SW480 (cell line): Measurements from ENCODE around the gene TMEM170B.

Experiments used
- DNase-seq: peaks from one replicate; pipeline ENCODE4 v3.0.0-alpha.2; 2016; ENCODE audit warnings: low spot score

Gene TMEM170B

GRCh38 chr6:11616200-11616611, 78.7 kb downstream of the TMEM170B start:
- DNase-seq = no peak

DNA sequence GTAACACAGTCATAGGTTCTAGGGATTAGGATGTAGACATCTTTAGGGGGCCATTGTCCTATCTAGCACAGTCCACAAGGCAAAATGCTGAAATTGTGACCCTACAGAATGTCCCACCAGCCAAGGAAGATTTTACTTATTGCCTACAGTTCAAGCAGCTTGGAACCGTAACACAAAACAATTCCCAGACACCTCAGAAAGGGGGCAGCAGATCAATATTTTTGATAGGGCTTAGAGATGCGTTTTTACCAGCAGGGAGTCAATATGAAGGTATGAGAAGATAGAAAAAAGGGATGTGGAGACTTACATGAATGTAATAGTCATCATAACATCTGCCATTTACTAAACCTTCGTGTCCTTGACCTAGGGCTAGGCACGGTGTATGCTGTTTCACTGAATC, 81.0 kb downstream of the TMEM170B start:
- DNase-seq = peak; percentile 6

DNA sequence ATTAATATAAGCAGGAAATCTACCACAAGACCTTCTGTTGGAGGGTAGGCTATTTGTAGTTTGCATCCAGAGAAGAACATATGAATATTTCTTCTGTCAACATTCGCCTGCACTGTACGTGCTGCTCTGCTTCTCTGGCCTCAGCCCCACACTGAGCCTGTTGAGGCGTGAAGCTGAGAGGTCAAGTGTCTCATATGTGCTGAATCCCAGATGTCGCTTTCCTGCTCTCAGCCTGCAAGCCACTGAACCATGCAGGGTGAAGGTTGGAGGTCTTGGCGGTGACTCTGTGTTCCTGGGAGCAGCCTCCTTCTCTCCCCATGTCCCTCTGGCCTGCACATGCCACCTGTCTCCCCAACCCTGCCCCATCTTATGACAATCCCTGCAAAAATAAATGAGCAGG, 83.6 kb downstream of the TMEM170B start:
- no peak for DNase-seq

DNA sequence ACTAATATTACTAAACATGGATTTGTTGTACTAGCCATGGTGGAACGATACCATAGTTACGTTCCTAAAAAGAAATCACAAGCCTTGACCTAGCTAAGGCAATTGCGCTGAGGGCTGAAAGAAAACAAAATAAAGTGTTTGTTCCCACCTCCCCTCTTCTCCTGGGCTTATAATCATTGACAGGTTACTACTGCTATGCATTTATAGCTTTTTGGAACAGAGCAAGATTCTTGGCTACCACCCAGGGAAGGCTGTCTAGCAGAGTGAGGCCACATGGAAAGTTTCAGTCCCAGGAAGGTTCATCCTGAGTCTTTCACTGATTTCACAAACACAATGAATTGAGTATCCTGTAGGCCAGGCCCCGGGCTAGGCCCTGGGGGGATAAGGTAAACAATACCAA, 84.6 kb downstream of the TMEM170B start:
- no peak for DNase-seq

GRCh38 chr6:11623272-11623671, 85.7 kb downstream of the TMEM170B start:
- no peak for DNase-seq

GRCh38 chr6:11625302-11625701, 87.8 kb downstream of the TMEM170B start:
- no peak for DNase-seq

DNA sequence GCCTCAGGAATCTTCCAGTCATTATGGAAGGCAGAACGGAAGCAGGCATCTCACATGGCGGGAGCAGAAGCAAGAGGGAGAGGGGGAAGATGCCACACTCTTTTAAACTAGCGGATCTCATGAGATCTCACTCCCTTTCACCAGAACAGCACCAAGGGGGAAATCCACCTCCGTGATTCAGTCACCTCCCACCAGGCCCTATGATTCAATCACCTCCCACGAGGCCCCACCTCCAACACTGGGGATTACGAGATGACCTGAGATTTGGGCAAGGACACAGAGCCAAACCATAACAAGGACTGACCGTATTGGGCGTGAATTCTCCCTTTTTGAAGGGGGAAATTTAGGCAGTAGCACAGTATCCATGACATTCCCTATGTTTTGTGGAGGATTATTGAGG, 88.8 kb downstream of the TMEM170B start:
- no peak for DNase-seq

DNA sequence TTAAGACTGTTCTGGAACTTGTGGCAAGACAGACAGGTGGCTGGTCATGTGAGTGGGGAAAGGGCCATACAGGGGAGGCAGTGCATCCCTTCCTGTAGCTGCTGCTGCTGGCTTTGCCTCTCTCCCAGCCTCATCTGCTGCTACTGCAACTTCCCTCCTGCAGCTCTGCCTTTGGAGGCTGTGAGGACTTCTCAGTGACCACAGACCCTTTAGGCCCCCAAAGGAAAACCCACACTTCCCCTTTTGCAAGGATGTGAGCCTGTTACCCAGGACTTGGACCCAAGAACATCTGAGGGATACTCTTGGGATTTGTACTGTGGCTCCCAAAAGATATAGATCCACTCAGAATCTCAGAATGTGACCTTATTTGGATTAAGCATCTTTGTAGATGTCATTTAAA, 91.0 kb downstream of the TMEM170B start:
- no peak for DNase-seq

DNA sequence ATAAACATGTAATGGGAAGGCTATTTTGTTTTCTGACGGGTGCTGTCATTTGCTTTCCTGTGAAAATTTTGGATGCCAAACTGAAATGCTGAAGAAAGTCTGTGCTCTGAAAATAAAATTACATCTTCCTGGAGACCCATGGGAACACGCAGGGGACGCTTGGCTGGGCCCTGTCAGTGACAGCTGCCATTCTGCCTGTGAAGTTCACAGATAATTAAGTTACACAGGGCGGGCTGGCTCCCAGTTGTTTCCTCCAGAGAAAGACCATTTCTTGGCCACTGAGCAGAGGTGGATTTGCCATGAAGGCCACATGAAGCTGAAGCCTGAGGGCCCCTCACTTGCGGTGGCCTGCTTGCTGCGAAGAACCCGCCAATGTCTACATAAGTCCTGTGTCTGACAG, 93.5 kb downstream of the TMEM170B start:
- DNase-seq = no peak

DNA sequence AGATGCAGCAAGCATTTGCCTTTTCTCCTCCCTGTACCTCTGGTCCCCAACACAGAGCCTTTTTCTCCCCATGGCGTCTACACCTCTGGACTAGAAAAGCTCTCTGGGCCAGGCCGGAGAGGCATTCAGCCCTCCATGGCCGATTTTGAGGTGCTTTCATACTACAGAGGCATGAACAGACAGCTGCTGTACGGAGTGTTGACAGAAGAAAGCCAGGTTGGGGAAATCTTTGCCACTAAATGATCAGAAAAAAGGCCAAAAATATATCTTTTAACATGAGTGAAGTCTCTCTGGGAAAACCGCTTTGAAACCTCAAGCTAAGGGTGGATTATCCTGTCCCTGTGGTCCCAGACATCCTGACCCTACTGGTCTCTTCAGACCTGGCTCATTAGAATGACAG, 94.0 kb downstream of the TMEM170B start:
- no peak for DNase-seq

DNA sequence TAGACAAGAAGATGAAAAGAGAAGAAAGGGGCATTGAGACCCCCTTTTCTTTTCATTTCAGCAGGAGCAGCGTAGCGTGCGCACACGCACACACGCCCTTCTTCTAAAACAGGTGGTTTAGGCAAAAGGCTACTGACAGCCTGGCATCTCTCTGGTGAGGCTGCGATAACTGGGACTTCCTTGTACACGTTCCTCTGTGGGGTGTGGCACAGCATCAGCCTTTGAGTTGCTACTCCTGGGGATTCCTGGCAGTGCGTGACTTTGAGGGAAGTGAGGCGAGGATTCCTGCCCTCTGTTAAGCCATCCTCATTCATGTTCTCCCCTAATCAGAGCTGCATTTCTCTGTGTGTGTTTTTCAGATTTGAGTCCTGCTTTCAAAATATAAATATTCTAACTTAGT, 94.7 kb downstream of the TMEM170B start:
- peak; percentile 62 for DNase-seq

DNA sequence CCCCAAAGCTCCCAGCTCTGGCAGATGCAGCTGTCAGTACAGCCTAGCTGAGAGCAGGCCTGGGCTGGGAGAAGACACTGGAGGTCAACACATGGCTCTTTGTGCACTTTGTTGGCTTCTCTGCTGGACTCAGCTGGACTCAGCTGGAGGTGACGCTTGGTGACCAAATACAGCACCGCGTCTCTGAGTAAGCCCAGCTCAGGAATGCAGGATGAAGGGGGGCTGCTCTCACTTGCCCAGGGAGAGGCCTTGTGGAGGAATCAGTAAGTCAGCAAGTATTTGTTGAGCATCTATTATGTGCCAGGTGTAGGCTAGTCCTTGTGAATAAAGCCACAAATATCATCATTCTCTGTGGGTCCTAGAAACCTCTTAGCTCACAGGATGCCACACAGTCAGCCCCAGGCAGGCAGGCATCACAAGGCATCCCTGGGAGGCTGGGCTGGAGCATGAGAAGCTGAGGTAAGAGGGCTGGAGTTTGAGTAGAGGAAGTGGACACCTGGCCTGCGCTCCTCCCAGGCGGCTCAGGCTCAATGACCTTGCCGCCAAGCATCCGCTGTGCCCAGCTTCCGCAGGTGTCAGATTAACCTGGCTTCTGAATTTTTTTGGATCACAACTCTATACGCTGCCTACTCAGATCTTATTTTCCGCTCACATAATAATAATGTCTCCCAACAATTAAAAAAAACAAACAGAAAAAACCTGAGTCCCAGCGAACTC, 95.4 kb downstream of the TMEM170B start:
- DNase-seq = no peak
